IMR-90 (cell line): ENCODE results near the gene AP2M1. TPM values are rescaled to one million over a fixed set of nuclear protein-coding genes. Genes with fewer than 3 reads are reported as not detected.

Source experiments
- ATAC-seq: fragments of 200-7000 bp; cut with Tn5 transposase; 2 replicates; pipeline ENCODE4 v1.9.1; 2020; ENCODE audit warnings: low read depth, mild to moderate bottlenecking, moderate library complexity
- BruUV-seq: library from RNA; stranded (reverse); fragments of 400-500 nt; replicated peaks from 2 replicates; lab custom pipeline; 2021; lab: Mats Ljungman, UMichigan
- CTCF ChIA-PET: fragments of 300-600 bp; formaldehyde crosslinking; extraction: SDS; loops from one replicate; lab custom pipeline; 2021; ENCODE audit warnings: antibody characterized with exemption; lab: Yijun Ruan, JAX
- POLR2A ChIA-PET: fragments of 300-600 bp; sonication (Branson Sonifier 250); formaldehyde crosslinking; loops from one replicate; lab custom pipeline; 2022; ENCODE audit warnings: antibody characterized with exemption; ENCODE audit not compliant: unreplicated experiment; lab: Charles Lee
- DNase-seq: peaks from one replicate; pipeline ENCODE4 v3.0.0; 2013
- H2AFZ ChIP-seq: replicated peaks from 2 replicates; pipeline ENCODE3; 2013; ENCODE audit warnings: low read length, mild to moderate bottlenecking; ENCODE audit not compliant: poor library complexity
- H2AK5ac ChIP-seq: 2 replicates; pipeline ENCODE4 v1.6.1; 2013; ENCODE audit warnings: low read depth, low read length, inconsistent platforms
- H2AK9ac ChIP-seq: replicated peaks from 2 replicates; pipeline ENCODE3; 2013; ENCODE audit warnings: mild to moderate bottlenecking, low read depth, low read length, moderate library complexity; ENCODE audit not compliant: poor library complexity
- H2BK120ac ChIP-seq: 2 replicates; pipeline ENCODE4 v1.6.1; 2013; ENCODE audit warnings: low read depth, low read length, inconsistent platforms
- H2BK15ac ChIP-seq: 3 replicates; pipeline ENCODE4 v1.6.1; 2013; ENCODE audit warnings: low read depth, low read length, inconsistent platforms
- H2BK20ac ChIP-seq: 2 replicates; pipeline ENCODE4 v1.6.1; 2013; ENCODE audit warnings: low read depth, mild to moderate bottlenecking, inconsistent platforms, low read length, moderate library complexity
- H2BK5ac ChIP-seq: 2 replicates; pipeline ENCODE4 v1.6.1; 2013; ENCODE audit warnings: mild to moderate bottlenecking, low read depth, low read length, inconsistent platforms; ENCODE audit not compliant: poor library complexity, severe bottlenecking
- H3K14ac ChIP-seq: replicated peaks from 2 replicates; pipeline ENCODE4 v1.6.1; 2013; ENCODE audit warnings: low read depth, low read length, inconsistent platforms
- H3K18ac ChIP-seq: 2 replicates; pipeline ENCODE4 v1.6.1; 2013; ENCODE audit warnings: low read depth, low read length, control low read depth
- H3K23ac ChIP-seq: 2 replicates; pipeline ENCODE4 v1.6.1; 2013; ENCODE audit warnings: low read depth, low read length, inconsistent platforms
- H3K27ac ChIP-seq: 2 replicates; pipeline ENCODE4 v1.5.1; 2013; ENCODE audit warnings: mild to moderate bottlenecking, control low read depth, low read length; ENCODE audit not compliant: insufficient read depth
- H3K27me3 ChIP-seq: 2 replicates; pipeline ENCODE4 v1.6.1; 2013; ENCODE audit warnings: low read length; ENCODE audit not compliant: control insufficient read depth, insufficient read depth
- H3K36me3 ChIP-seq: 2 replicates; pipeline ENCODE4 v1.6.1; 2013; ENCODE audit warnings: low read length, mixed read lengths; ENCODE audit not compliant: control insufficient read depth, insufficient read depth
- H3K4ac ChIP-seq: 2 replicates; pipeline ENCODE4 v1.6.1; 2013; ENCODE audit warnings: low read depth, low read length, inconsistent platforms
- H3K4me1 ChIP-seq: 2 replicates; pipeline ENCODE4 v1.6.1; 2013; ENCODE audit warnings: low read length, mixed read lengths; ENCODE audit not compliant: control insufficient read depth, insufficient read depth
- H3K4me2 ChIP-seq: 2 replicates; pipeline ENCODE4 v1.6.1; 2013; ENCODE audit warnings: low read depth, mild to moderate bottlenecking, control low read depth, low read length, moderate library complexity
- H3K4me3 ChIP-seq: 2 replicates; pipeline ENCODE4 v1.5.1; 2013; ENCODE audit warnings: low read depth, mild to moderate bottlenecking, control low read depth, low read length, moderate library complexity; ENCODE audit not compliant: insufficient read depth
- H3K56ac ChIP-seq: 2 replicates; pipeline ENCODE4 v1.6.1; 2013; ENCODE audit warnings: low read length, inconsistent platforms; ENCODE audit not compliant: insufficient read depth; ENCODE audit errors: extremely low read depth
- H3K79me1 ChIP-seq, 2 experiments: 2 replicates each; pipeline ENCODE4 v1.6.1; 2013; ENCODE audit warnings: low read length in 2 of 2, inconsistent platforms in 1 of 2, low read depth in 1 of 2
- H3K9ac ChIP-seq: 2 replicates; pipeline ENCODE4 v1.6.1; 2013; ENCODE audit warnings: low read depth, low read length, control low read depth
- H3K9me1 ChIP-seq: 2 replicates; pipeline ENCODE4 v1.6.1; 2013; ENCODE audit warnings: low read length, inconsistent platforms; ENCODE audit not compliant: insufficient read depth
- H3K9me3 ChIP-seq: 2 replicates; pipeline ENCODE4 v1.6.1; 2013; ENCODE audit warnings: low read length; ENCODE audit not compliant: control insufficient read depth, insufficient read depth
- H4K20me1 ChIP-seq: 2 replicates; pipeline ENCODE4 v1.6.1; 2013; ENCODE audit warnings: low read length, inconsistent platforms; ENCODE audit not compliant: insufficient read depth
- H4K5ac ChIP-seq: 2 replicates; pipeline ENCODE4 v1.6.1; 2013; ENCODE audit warnings: mild to moderate bottlenecking, low read depth, low read length, control low read depth
- H4K8ac ChIP-seq, 2 experiments: 2 replicates each; pipeline ENCODE4 v1.6.1; 2013; ENCODE audit warnings: low read depth in 2 of 2, low read length in 2 of 2, control low read depth in 1 of 2, inconsistent platforms in 1 of 2
- H4K91ac ChIP-seq: 2 replicates; pipeline ENCODE4 v1.6.1; 2013; ENCODE audit warnings: low read depth, low read length, inconsistent platforms; ENCODE audit not compliant: insufficient read depth
- RFX5 ChIP-seq: IDR thresholded peaks from 2 replicates; pipeline ENCODE4 v1.8.0; 2012; ENCODE audit warnings: low read depth, mild to moderate bottlenecking, low read length, moderate library complexity
- WGBS, 2 experiments: methylation state at CpG; one replicate each; pipeline versions ENCODE4 v1.1.5 to v1.1.7; 2013; ENCODE audit warnings: missing lambda C conversion rate in 2 of 2; ENCODE audit not compliant: insufficient read length in 1 of 2; ENCODE audit errors: extremely low coverage in 2 of 2; 5-methylcytosine and 5-hydroxymethylcytosine counted together
- dilution Hi-C: fragments of 300-500 bp; cut with HindIII; formaldehyde crosslinking; loops from one replicate; pipeline ENCODE4 v1.14.3; 2018; ENCODE audit warnings: low sequenced_read_pairs; ENCODE audit not compliant: unreplicated experiment
- in situ Hi-C: fragments of 300-500 bp; cut with MboI; formaldehyde crosslinking; loops from 3 replicates; pipeline ENCODE4 v1.14.3; 2019; ENCODE audit warnings: low sequenced_read_pairs, inconsistent platforms, mixed read lengths
- intact Hi-C: fragments of 100-400 bp; cut with micrococcal nuclease; formaldehyde crosslinking; loops from 2 replicates; pipeline ENCODE4 v1.10.0; 2022
- polyA plus RNA-seq, 3 experiments: library from polyadenylated mRNA; depleted of rRNA; stranded (reverse); fragments of >200 nt; gene quantifications; 2 replicates each; pipeline ENCODE4 v1.2.3, GENCODE V29; 2012; ENCODE audit warnings: low replicate concordance in 1 of 3
- total RNA-seq: library from RNA; depleted of rRNA; stranded (reverse); fragments of >200 nt; gene quantifications from 2 replicates; pipeline ENCODE4 v1.2.3, GENCODE V29; 2012

AP2M1 gene
- total and polyA plus RNA-seq, 2 of the 4 experiments (the other 2 are of a cell fraction): 876 to 1,065 TPM

- no peak overlapping the region for H2BK5ac ChIP-seq
- no peak overlapping the region for H3K9ac ChIP-seq
- H3K27me3 ChIP-seq: no peaks in the 10 kb centered on the region
- CTCF ChIA-PET: no interaction called here
- no peak overlapping the region for H2BK15ac ChIP-seq
- H2BK20ac ChIP-seq: no peak overlapping the region
- H3K56ac ChIP-seq: no peak overlapping the region
- H3K4me2 ChIP-seq: no peak overlapping the region
- no peak overlapping the region for H4K91ac ChIP-seq
- H3K23ac ChIP-seq: no peak overlapping the region
- peaks cover 23 to 91% of the 10 kb centered on the region in 2 experiments for H3K79me1 ChIP-seq
- no peak for DNase-seq
- 93% methylated on average over 2 of the region's 16 CpGs; no CpG with 5 or more reads in 1 of the 2 experiments for WGBS, 2 experiments
- H3K4me1 ChIP-seq: peaks cover 15% of the 10 kb centered on the region
- H4K8ac ChIP-seq: no peak overlapping the region
- no peak overlapping the region for H4K5ac ChIP-seq
- no peak overlapping the region for H3K18ac ChIP-seq
- POLR2A ChIA-PET: no interaction called here
- no peak for TF ChIP-seq RFX5
- H2AFZ ChIP-seq: no peak overlapping the region
- H2AK9ac ChIP-seq: no peak overlapping the region
- dilution Hi-C loops (no loop called here), intact Hi-C loops (no loop called here), in situ Hi-C loops (no loop called here)
- H3K4ac ChIP-seq: no peak overlapping the region
- H3K14ac ChIP-seq: no peak overlapping the region
- H3K9me3 ChIP-seq: no peaks in the 10 kb centered on the region
- H2AK5ac ChIP-seq: no peak overlapping the region
- no peak for ATAC-seq
- H3K4me3 ChIP-seq: no peak overlapping the region
- peaks cover 69% of the 10 kb centered on the region for H3K36me3 ChIP-seq
- H2BK120ac ChIP-seq: no peak overlapping the region
- BruUV-seq: no TSS peak
- peaks cover 26% of the 10 kb centered on the region; the same call in 1 of the 2 replicates for H3K9me1 ChIP-seq
- peaks cover 76% of the 10 kb centered on the region for H4K20me1 ChIP-seq
- H3K27ac ChIP-seq: no peak overlapping the region
Measured at GRCh38 chr3:184164648-184165330, 9.9 kb upstream of the AP2M1 start.
